ENCODE results near the gene AVL9.

Gene AVL9
- long read RNA-seq, full-length matches to known transcripts: 4 of 35 reads
- long read RNA-seq, partial matches to known transcripts: 8 of 35 reads
- long read RNA-seq, other reads (novel, unspliced or antisense): 23 of 35 reads

DNA sequence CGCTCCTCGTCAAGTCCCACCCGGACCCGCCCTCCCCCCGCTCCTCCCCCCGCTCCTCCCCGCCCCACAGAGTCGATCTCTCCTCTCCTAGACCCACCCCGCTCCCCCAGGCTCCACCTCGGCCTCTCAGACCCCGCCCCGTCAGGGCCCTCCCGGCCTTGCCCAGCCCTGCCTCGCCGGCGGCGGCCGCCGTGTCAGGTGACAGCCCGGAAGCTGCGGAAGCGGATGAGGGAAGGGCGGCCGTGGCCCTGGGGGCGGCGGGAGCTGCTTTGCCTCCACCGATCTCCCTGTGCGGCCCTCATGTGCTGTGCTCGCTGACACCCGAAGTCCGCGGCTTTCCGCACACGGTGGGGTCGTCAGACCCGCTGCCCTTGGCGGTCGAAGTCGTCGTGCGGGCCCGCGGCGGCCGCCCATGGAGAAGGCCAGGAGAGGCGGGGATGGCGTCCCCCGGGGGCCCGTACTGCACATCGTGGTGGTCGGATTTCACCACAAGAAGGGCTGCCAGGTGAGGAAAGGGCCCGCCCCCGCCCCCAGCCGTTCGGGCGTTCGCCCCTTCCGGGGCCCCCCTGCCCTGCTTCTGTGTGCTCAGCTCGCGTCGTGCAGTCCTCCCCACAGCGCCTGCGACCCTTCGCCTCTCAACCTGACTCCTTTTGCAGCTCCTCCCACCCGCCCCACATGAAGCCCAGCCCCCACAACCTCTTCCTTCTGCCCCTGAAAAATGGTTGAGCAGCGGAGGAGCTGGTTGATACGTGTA lies at the start of gene AVL9:
TSS of gene AVL9 (plus strand) at position 192 of the 754 bp plus-strand sequence. CDS start at position 413, 221 bp downstream.
- Histone ChIP-seq H3K27me3 (ENCODE audit: insufficient read depth, poor library complexity, severe bottlenecking) (no peaks in the 10 kb centered on the region), H3K4me3 (replicated peaks; ENCODE audit: insufficient read depth, low read length) (peak within 1 kb of the TSS; percentile 85), H3K27ac (replicated peaks) (peak within 1 kb of the TSS; percentile 99)
- TF ChIP-seq GABPA (IDR thresholded peaks at IDR 0.05; ENCODE audit: low read depth): 0 out of 2 replicates have a peak, but pooled peaks have one; percentile 37
- peak; percentile 83 for TF ChIP-seq POLR2AphosphoS5 (IDR thresholded peaks at IDR 0.05; ENCODE audit: low read depth)
- TF ChIP-seq, protein P1, sequence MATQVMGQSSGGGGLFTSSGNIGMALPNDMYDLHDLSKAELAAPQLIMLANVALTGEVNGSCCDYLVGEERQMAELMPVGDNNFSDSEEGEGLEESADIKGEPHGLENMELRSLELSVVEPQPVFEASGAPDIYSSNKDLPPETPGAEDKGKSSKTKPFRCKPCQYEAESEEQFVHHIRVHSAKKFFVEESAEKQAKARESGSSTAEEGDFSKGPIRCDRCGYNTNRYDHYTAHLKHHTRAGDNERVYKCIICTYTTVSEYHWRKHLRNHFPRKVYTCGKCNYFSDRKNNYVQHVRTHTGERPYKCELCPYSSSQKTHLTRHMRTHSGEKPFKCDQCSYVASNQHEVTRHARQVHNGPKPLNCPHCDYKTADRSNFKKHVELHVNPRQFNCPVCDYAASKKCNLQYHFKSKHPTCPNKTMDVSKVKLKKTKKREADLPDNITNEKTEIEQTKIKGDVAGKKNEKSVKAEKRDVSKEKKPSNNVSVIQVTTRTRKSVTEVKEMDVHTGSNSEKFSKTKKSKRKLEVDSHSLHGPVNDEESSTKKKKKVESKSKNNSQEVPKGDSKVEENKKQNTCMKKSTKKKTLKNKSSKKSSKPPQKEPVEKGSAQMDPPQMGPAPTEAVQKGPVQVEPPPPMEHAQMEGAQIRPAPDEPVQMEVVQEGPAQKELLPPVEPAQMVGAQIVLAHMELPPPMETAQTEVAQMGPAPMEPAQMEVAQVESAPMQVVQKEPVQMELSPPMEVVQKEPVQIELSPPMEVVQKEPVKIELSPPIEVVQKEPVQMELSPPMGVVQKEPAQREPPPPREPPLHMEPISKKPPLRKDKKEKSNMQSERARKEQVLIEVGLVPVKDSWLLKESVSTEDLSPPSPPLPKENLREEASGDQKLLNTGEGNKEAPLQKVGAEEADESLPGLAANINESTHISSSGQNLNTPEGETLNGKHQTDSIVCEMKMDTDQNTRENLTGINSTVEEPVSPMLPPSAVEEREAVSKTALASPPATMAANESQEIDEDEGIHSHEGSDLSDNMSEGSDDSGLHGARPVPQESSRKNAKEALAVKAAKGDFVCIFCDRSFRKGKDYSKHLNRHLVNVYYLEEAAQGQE (IDR thresholded peaks at IDR 0.05; ENCODE audit: insufficient replicate concordance, low read depth): peak; percentile 20
- no peak for TF ChIP-seq SPI1 (IDR thresholded peaks at IDR 0.05; ENCODE audit: borderline replicate concordance, low read depth)
- peak; percentile 80 to 99 for DNase-seq (ENCODE audit: low read depth in 1 of 2, low spot score in 1 of 2)

DNA sequence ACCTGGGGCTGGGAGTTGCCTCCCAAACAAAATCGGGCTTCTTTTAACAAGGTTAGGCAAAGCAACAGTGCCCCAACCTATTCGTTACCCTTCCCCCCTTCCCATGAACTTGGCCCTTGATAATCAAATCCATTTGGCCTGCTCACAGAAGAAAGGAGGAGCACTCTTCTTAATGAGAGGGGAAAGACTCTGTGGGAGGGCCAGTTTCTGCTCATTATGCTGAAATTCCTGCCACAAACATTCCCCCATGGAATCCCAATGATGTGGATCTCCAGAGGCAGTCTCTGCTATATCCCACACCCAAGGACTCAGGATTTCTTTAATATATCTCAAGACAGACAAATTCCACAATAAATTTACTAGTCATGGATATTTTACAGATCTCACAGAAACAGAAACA lies 48.1 kb upstream of the AVL9 start:
- no peak for DNase-seq (ENCODE audit: low read depth in 1 of 2, low spot score in 1 of 2)
- Histone ChIP-seq H3K27ac (replicated peaks) (no peak overlapping the region), H3K4me3 (replicated peaks; ENCODE audit: insufficient read depth, low read length) (no peak overlapping the region), H3K27me3 (ENCODE audit: insufficient read depth, poor library complexity, severe bottlenecking) (no peaks in the 10 kb centered on the region)
- TF ChIP-seq, protein P1 (IDR thresholded peaks at IDR 0.05; ENCODE audit: insufficient replicate concordance, low read depth): no peak
- TF ChIP-seq, protein P2, sequence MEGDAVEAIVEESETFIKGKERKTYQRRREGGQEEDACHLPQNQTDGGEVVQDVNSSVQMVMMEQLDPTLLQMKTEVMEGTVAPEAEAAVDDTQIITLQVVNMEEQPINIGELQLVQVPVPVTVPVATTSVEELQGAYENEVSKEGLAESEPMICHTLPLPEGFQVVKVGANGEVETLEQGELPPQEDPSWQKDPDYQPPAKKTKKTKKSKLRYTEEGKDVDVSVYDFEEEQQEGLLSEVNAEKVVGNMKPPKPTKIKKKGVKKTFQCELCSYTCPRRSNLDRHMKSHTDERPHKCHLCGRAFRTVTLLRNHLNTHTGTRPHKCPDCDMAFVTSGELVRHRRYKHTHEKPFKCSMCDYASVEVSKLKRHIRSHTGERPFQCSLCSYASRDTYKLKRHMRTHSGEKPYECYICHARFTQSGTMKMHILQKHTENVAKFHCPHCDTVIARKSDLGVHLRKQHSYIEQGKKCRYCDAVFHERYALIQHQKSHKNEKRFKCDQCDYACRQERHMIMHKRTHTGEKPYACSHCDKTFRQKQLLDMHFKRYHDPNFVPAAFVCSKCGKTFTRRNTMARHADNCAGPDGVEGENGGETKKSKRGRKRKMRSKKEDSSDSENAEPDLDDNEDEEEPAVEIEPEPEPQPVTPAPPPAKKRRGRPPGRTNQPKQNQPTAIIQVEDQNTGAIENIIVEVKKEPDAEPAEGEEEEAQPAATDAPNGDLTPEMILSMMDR (IDR thresholded peaks at IDR 0.05; ENCODE audit: insufficient read depth, low read length): no peak
- no peak for TF ChIP-seq GABPA (IDR thresholded peaks at IDR 0.05; ENCODE audit: low read depth)

DNA sequence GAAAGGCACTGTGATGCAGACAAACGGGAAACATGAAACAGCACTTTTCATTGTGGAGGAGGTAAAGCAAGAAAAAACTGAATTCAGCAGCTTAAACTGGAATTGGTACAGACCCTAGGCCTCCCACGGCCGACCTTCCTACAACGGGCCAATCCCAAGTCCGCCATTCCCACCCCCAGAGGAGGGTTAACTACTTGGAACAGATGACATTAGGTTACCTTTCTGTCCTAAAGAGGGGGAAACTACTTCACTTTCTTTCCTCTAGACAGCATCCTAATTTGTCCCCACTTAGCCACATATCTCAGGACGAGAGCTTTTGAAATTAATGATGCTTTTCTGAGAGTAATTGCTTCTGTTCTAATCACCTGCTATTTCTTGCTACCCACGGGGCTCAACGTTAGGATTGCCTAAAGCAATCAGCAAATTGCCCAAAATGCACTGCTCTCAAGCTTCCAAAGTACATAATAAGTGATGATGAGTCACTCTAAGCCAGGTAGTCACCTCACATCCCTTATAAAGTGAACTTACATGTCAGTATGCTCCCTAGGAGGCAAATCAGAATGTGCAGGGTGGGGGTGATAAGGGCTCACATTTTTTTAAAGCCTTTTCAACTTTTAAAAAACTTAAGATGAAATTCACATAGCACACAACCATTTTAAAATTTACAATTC lies 41.8 kb upstream of the AVL9 start:
- Histone ChIP-seq H3K4me3 (replicated peaks; ENCODE audit: insufficient read depth, low read length) (no peak overlapping the region), H3K27me3 (ENCODE audit: insufficient read depth, poor library complexity, severe bottlenecking) (peaks cover 4% of the 10 kb centered on the region), H3K27ac (replicated peaks) (no peak overlapping the region)
- TF ChIP-seq GABPA (IDR thresholded peaks at IDR 0.05; ENCODE audit: low read depth) (no peak), SPI1 (IDR thresholded peaks at IDR 0.05; ENCODE audit: borderline replicate concordance, low read depth) (no peak), POLR2AphosphoS5 (IDR thresholded peaks at IDR 0.05; ENCODE audit: low read depth) (no peak)
- TF ChIP-seq, protein P1 (IDR thresholded peaks at IDR 0.05; ENCODE audit: insufficient replicate concordance, low read depth): no peak
- TF ChIP-seq, protein P2 (IDR thresholded peaks at IDR 0.05; ENCODE audit: insufficient read depth, low read length): no peak
- DNase-seq (ENCODE audit: low read depth in 1 of 2, low spot score in 1 of 2): no peak
